BJ (cell line): ENCODE measurements around the gene ETFA. TPM values are rescaled to one million over a fixed set of nuclear protein-coding genes. Genes with fewer than 3 reads are reported as not detected.
A peak's percentile ranks its signal among the peaks of the same experiment; 100 is the strongest.

Source experiments
- CTCF ChIA-PET: fragments of 350-600 bp; formaldehyde crosslinking; extraction: SDS; loops from one replicate; lab custom pipeline; 2021; ENCODE audit warnings: antibody characterized with exemption, inconsistent platforms; lab: Yijun Ruan, JAX
- POLR2A ChIA-PET: fragments of 300-600 bp; sonication (Branson Sonifier 250); formaldehyde crosslinking; extraction: SDS; loops from one replicate; lab custom pipeline; 2021; ENCODE audit warnings: antibody characterized with exemption; lab: Charles Lee
- DNase-seq: peaks from one replicate; pipeline ENCODE4 v3.0.0-alpha.2; 2011; ENCODE audit warnings: low read depth
- H3K27me3 ChIP-seq: 2 replicates; pipeline ENCODE4 v1.6.0; 2011; ENCODE audit warnings: low read length; ENCODE audit not compliant: control insufficient read depth, insufficient read depth
- H3K36me3 ChIP-seq: 2 replicates; pipeline ENCODE4 v1.5.1; 2011; ENCODE audit warnings: low read length; ENCODE audit not compliant: control insufficient read depth, insufficient read depth
- H3K4me3 ChIP-seq: 2 replicates; pipeline ENCODE4 v1.5.1; 2011; ENCODE audit warnings: low read depth, mild to moderate bottlenecking, control low read depth, low read length
- CTCF ChIP-seq: IDR thresholded peaks from 2 replicates; pipeline ENCODE4 v1.5.1; 2011; ENCODE audit warnings: low read depth, mild to moderate bottlenecking, control low read depth, inconsistent platforms, low read length, moderate library complexity; ENCODE audit not compliant: insufficient read depth
- polyA plus RNA-seq: library from polyadenylated mRNA; depleted of rRNA; stranded (reverse); fragments of >200 nt; gene quantifications from 2 replicates; pipeline ENCODE4 v1.2.3, GENCODE V29; 2011

ETFA gene
- polyA plus RNA-seq, 1 experiment, result 113 TPM

GRCh38 chr15:76251717-76252116, 59.6 kb downstream of the ETFA start:
- H3K36me3 ChIP-seq, result no peaks in the 10 kb centered on the region
- TF ChIP-seq CTCF, result no peak
- ChIA-PET CTCF (interaction anchor here (2.4 kb wide), 1 partner anchor 78 kb away, joined by 7 read pairs; no protein-coding TSS in a partner anchor), POLR2A (no interaction called here)
- H3K27me3 ChIP-seq, result no peaks in the 10 kb centered on the region
- no peak for DNase-seq
- no peak overlapping the region for H3K4me3 ChIP-seq

GRCh38 chr15:76245072-76245610, 66.1 kb downstream of the ETFA start:
- H3K4me3 ChIP-seq, result no peak overlapping the region
- no peaks in the 10 kb centered on the region for H3K36me3 ChIP-seq
- CTCF ChIA-PET, result interaction anchor here (0.7 to 2.9 kb wide), 3 partner anchors 9 to 85 kb away, joined by 3 to 17 read pairs (median 3); no protein-coding TSS in a partner anchor
- POLR2A ChIA-PET, result no interaction called here
- DNase-seq, result no peak
- no peaks in the 10 kb centered on the region for H3K27me3 ChIP-seq
- no peak for TF ChIP-seq CTCF

- ChIA-PET POLR2A (no interaction called here), CTCF (interaction anchor here (1.1 to 1.5 kb wide), 3 partner anchors 11 to 90 kb away, joined by 3 to 4 read pairs (median 3); no protein-coding TSS in a partner anchor)
- no peak overlapping the region for H3K4me3 ChIP-seq
- H3K27me3 ChIP-seq, result no peaks in the 10 kb centered on the region
- no peak for DNase-seq
- no peak for TF ChIP-seq CTCF
- no peaks in the 10 kb centered on the region for H3K36me3 ChIP-seq
Observed at GRCh38 chr15:76239786-76240185, 71.5 kb downstream of the ETFA start.

- POLR2A ChIA-PET, result no interaction called here
- no peaks in the 10 kb centered on the region for H3K27me3 ChIP-seq
- no peaks in the 10 kb centered on the region for H3K36me3 ChIP-seq
- TF ChIP-seq CTCF, result no peak
- DNase-seq, result no peak
- H3K4me3 ChIP-seq, result no peak overlapping the region
- CTCF ChIA-PET, result interaction anchor here (0.8 to 3.4 kb wide), 13 partner anchors 8 to 635 kb away, joined by 3 to 17 read pairs (median 6); partner anchors contain the start of gene ISL2
Observed at GRCh38 chr15:76236350-76236749, 74.9 kb downstream of the ETFA start.

DNA sequence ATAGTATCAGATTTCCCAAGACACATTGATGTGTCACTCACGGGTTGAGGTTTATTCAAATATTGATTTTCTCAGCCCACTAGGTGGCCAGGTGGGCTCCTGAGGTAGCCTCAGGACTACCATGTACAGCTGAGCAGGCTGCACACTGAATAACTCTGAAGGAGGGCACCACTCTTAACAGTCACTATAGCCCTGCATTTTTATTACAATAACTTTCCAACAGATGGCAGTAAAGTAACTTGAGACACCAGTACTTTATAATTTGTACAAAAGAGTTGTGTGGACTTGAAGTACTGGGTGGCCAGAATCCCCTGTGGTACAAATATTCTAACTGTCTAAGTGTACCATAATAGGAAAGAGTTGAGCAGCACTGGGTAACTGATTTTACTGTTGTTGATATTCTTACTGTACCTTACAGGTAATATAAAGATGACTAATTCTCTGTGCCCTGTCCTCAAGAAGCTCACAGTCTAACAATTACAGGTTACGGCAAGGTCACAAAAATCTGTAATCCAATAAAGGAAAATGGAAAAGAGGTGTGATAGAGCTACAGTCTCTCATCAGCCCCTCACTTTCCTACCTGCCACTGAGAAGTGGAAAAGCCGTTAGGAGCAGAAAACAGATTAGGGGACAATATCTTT, 76.0 kb downstream of the ETFA start:
- peak; percentile 15 for DNase-seq
- Histone ChIP-seq H3K4me3 (no peak overlapping the region), H3K27me3 (no peaks in the 10 kb centered on the region), H3K36me3 (peaks cover 1% of the 10 kb centered on the region; the same call in 1 of the 2 replicates)
- CTCF ChIA-PET, result interaction anchor here (0.7 to 3.4 kb wide), 23 partner anchors 8 to 636 kb away, joined by 3 to 17 read pairs (median 4); partner anchors contain the start of gene ISL2
- POLR2A ChIA-PET, result no interaction called here
- peak; percentile 52 for TF ChIP-seq CTCF
